AG04450 (cell line): ENCODE measurements around the gene ARHGAP31. TPM values are rescaled to one million over a fixed set of nuclear protein-coding genes. Genes with fewer than 3 reads are reported as not detected.
A peak's percentile ranks its signal among the peaks of the same experiment; 100 is the strongest.

Experiments used
- CTCF ChIA-PET: fragments of 300-600, 350-600 bp; formaldehyde crosslinking; extraction: SDS; loops from one replicate; lab custom pipeline; 2022; ENCODE audit warnings: antibody characterized with exemption, inconsistent platforms; lab: Charles Lee
- POLR2A ChIA-PET: fragments of 350-600 bp; formaldehyde crosslinking; extraction: SDS; loops from one replicate; lab custom pipeline; 2021; ENCODE audit warnings: antibody characterized with exemption, inconsistent platforms; lab: Yijun Ruan, JAX
- DNase-seq: peaks from one replicate; pipeline ENCODE4 v3.0.0-alpha.2; 2011; ENCODE audit warnings: low read depth, low spot score
- H3K27ac ChIP-seq: one replicate; pipeline ENCODE4 v1.5.1; 2012; ENCODE audit warnings: low read depth, low read length, control low read depth
- H3K27me3 ChIP-seq: one replicate; pipeline ENCODE4 v1.6.0; 2012; ENCODE audit warnings: low read length; ENCODE audit not compliant: control insufficient read depth, insufficient read depth
- H3K4me3 ChIP-seq: 2 replicates; pipeline ENCODE4 v1.5.1; 2011; ENCODE audit warnings: mild to moderate bottlenecking, low read depth, low read length, control low read depth
- H3K9me3 ChIP-seq: 2 replicates; pipeline ENCODE4 v1.5.1; 2012; ENCODE audit warnings: low read length; ENCODE audit not compliant: control insufficient read depth, insufficient read depth
- polyA plus RNA-seq: library from polyadenylated mRNA; depleted of rRNA; stranded (reverse); fragments of >200 nt; gene quantifications from 2 replicates; pipeline ENCODE4 v1.2.3, GENCODE V29; 2011
- TF ChIP-seq, protein P1 (sequence below): IDR thresholded peaks from 2 replicates; pipeline ENCODE4 v1.5.1; 2011; ENCODE audit warnings: low read depth, low read length, control low read depth, inconsistent platforms

Gene ARHGAP31
- polyA plus RNA-seq, 1 experiment, result 14.1 TPM

DNA sequence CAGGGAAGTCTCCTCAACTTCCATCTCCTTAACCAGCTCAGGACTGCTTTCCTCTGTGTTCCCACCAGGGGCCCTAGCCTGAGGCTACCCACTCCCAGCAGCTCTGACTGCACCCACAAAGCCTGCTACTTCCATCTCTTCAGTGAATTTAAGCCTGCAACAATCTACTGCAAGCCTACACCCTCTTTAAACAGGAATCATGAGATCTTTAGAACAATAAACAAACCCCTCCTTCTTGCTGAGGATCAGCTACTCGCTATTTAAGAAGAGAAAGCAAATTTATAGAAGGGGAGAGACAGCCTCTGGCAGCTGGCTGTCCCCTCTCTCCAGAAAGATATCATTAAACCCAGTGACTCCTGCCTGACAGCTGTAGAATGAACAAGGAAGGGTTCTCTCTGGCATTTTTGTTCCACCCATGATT lies 51.9 kb downstream of the ARHGAP31 start:
- TF ChIP-seq, protein P1, sequence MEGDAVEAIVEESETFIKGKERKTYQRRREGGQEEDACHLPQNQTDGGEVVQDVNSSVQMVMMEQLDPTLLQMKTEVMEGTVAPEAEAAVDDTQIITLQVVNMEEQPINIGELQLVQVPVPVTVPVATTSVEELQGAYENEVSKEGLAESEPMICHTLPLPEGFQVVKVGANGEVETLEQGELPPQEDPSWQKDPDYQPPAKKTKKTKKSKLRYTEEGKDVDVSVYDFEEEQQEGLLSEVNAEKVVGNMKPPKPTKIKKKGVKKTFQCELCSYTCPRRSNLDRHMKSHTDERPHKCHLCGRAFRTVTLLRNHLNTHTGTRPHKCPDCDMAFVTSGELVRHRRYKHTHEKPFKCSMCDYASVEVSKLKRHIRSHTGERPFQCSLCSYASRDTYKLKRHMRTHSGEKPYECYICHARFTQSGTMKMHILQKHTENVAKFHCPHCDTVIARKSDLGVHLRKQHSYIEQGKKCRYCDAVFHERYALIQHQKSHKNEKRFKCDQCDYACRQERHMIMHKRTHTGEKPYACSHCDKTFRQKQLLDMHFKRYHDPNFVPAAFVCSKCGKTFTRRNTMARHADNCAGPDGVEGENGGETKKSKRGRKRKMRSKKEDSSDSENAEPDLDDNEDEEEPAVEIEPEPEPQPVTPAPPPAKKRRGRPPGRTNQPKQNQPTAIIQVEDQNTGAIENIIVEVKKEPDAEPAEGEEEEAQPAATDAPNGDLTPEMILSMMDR, result peak; percentile 34; the same call in 1 of the 2 replicates
- H3K9me3 ChIP-seq, result no peaks in the 10 kb centered on the region
- peak overlapping the region; percentile 11 for H3K4me3 ChIP-seq
- H3K27ac ChIP-seq, result peak overlapping the region; percentile 34
- ChIA-PET CTCF (interaction anchor here (0.6 to 2.1 kb wide), 5 partner anchors 15 to 119 kb away, joined by 3 to 6 read pairs (median 3); no protein-coding TSS in a partner anchor), POLR2A (interaction anchor here (0.9 to 1.1 kb wide), 3 partner anchors 24 to 105 kb away, joined by 3 to 5 read pairs (median 3); partner anchors contain the start of gene B4GALT4)
- DNase-seq, result no peak
- H3K27me3 ChIP-seq, result no peaks in the 10 kb centered on the region

- TF ChIP-seq, protein P1, result no peak
- no peaks in the 10 kb centered on the region for H3K9me3 ChIP-seq
- H3K27me3 ChIP-seq, result no peaks in the 10 kb centered on the region
- ChIA-PET CTCF (interaction anchor here (0.6 to 1.3 kb wide), 2 partner anchors 16 to 154 kb away, joined by 3 read pairs; no protein-coding TSS in a partner anchor), POLR2A (interaction anchor here (0.9 to 1.1 kb wide), 2 partner anchors 25 to 51 kb away, joined by 3 to 5 read pairs; no protein-coding TSS in a partner anchor)
- H3K27ac ChIP-seq, result no peak overlapping the region
- H3K4me3 ChIP-seq, result no peak overlapping the region
- DNase-seq, result no peak
Measured at GRCh38 chr3:119347036-119347435, 52.9 kb downstream of the ARHGAP31 start.

DNA sequence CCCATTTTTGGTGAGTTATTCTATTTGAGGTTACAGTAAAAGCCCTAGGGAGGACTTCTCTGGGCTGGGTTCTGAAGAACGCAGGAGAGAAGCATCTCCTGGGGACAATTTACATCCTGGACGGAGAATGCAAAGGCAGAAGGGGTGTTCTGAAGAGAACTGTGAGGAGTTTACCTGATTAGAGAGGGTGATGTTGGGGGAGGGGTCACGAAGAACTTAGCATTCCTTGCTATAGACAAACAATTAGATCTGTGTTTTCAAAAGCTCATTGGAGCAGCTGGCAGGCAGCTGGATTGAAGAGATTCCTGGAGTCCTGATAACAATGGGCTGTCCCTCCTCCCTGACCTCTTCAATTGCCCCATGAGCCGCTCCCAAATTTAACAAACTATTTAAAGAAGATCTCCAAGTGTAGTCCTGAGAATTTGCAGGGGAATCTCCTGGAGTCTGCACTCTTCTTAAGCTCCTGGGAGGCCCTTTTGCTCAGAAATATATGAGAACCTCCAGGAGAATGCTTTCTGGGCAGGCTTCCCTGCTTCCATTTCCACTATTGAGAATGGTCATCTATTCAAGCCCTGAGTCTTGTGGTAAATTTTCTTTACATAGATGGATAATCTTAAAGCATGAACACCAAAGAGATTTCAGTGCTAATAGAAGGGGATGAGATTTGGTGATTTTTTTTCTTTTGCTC lies 55.3 kb downstream of the ARHGAP31 start:
- H3K27ac ChIP-seq, result no peak overlapping the region
- no peaks in the 10 kb centered on the region for H3K9me3 ChIP-seq
- H3K27me3 ChIP-seq, result no peaks in the 10 kb centered on the region
- TF ChIP-seq, protein P1, result no peak
- no peak overlapping the region for H3K4me3 ChIP-seq
- DNase-seq, result no peak
- ChIA-PET CTCF (interaction anchor here (1.6 kb wide), 1 partner anchor 109 kb away, joined by 8 read pairs; the partner anchor contains the start of gene B4GALT4), POLR2A (no interaction called here)

DNA sequence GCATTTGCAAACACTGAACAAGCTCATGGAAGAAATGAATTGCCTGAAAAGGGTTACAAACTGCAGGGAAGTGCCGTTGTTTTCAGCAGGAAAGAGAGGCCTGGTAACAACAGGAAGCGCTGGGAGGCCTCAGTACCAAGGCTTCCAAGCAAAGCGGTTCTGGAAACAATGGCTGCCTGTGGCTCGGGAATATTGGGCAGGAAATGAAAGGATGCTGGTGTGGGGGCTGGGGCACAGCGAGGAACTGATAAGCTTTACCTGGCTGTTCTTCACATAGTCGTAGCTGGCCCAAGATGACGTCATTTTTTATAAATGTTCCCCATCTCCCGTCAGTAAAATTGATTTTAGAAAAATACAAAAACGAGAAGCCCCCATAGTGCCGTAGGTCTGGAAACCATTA lies 55.9 kb downstream of the ARHGAP31 start:
- no peak for DNase-seq
- no peak overlapping the region for H3K4me3 ChIP-seq
- POLR2A ChIA-PET, result no interaction called here

More for the DNA sequence above, 55.9 kb downstream of the ARHGAP31 start:
- no peaks in the 10 kb centered on the region for H3K27me3 ChIP-seq
- CTCF ChIA-PET, result interaction anchor here (1.4 to 1.6 kb wide), 2 partner anchors 28 to 109 kb away, joined by 3 to 8 read pairs; partner anchors contain the start of gene B4GALT4
- H3K9me3 ChIP-seq, result no peaks in the 10 kb centered on the region
- H3K27ac ChIP-seq, result no peak overlapping the region
- TF ChIP-seq, protein P1, result no peak
